Astrocyte (in vitro differentiated cells and primary cell): ENCODE results near the gene SSX2IP. TPM values are rescaled to one million over a fixed set of nuclear protein-coding genes. Genes with fewer than 3 reads are reported as not detected.
"Not testable (repeated sequence)": the region's sequence is repeated elsewhere in the genome, so short reads cannot be mapped to it uniquely, and the experiment has no call there.

Source experiments
- DNase-seq: peaks from one replicate; pipeline ENCODE4 v3.0.0-alpha.2; 2010; ENCODE audit warnings: low read depth
- FAIRE-seq: peaks from 2 replicates; lab custom pipeline; 2011; peaks lifted over from hg19 to GRCh38; lab: Jason Lieb, UNC
- H2AFZ ChIP-seq: 2 replicates; pipeline ENCODE4 v1.6.0; 2012; ENCODE audit warnings: low read depth, low read length, inconsistent platforms
- H3K27ac ChIP-seq: 2 replicates; pipeline ENCODE4 v1.5.1; 2011; ENCODE audit warnings: low read depth, low read length, inconsistent platforms
- H3K27me3 ChIP-seq: 2 replicates; pipeline ENCODE4 v1.6.0; 2011; ENCODE audit warnings: low read length, inconsistent platforms; ENCODE audit not compliant: insufficient read depth
- H3K36me3 ChIP-seq: 2 replicates; pipeline ENCODE4 v1.5.1; 2011; ENCODE audit warnings: low read length, inconsistent platforms; ENCODE audit not compliant: insufficient read depth
- H3K4me1 ChIP-seq: 2 replicates; pipeline ENCODE4 v1.5.1; 2011; ENCODE audit warnings: low read length, inconsistent platforms; ENCODE audit not compliant: insufficient read depth
- H3K4me2 ChIP-seq: 2 replicates; pipeline ENCODE4 v1.6.0; 2012; ENCODE audit warnings: low read length, inconsistent platforms
- H3K4me3 ChIP-seq: 2 replicates; pipeline ENCODE4 v1.5.1; 2011; ENCODE audit warnings: low read depth, mild to moderate bottlenecking, low read length, inconsistent platforms; ENCODE audit not compliant: insufficient read depth
- H3K79me2 ChIP-seq: 2 replicates; pipeline ENCODE4 v1.6.0; 2012; ENCODE audit warnings: mild to moderate bottlenecking, low read length, inconsistent platforms; ENCODE audit not compliant: insufficient read depth
- H3K9ac ChIP-seq: 2 replicates; pipeline ENCODE4 v1.6.0; 2012; ENCODE audit warnings: mild to moderate bottlenecking, low read length, inconsistent platforms
- H3K9me3 ChIP-seq: 2 replicates; pipeline ENCODE4 v1.5.1; 2012; ENCODE audit warnings: low read depth, mild to moderate bottlenecking, low read length, inconsistent platforms; ENCODE audit not compliant: insufficient read depth
- H4K20me1 ChIP-seq: 2 replicates; pipeline ENCODE4 v1.6.0; 2012; ENCODE audit warnings: low read length, inconsistent platforms; ENCODE audit not compliant: insufficient read depth
- H3K27ac Mint-ChIP-seq: one replicate; pipeline ENCODE4 v1.8.0; 2021; ENCODE audit warnings: mild to moderate bottlenecking, mixed read lengths; ENCODE audit not compliant: unreplicated experiment
- H3K27me3 Mint-ChIP-seq: one replicate; pipeline ENCODE4 v1.8.0; 2021; ENCODE audit warnings: low read depth, mixed read lengths; ENCODE audit not compliant: unreplicated experiment
- H3K36me3 Mint-ChIP-seq: one replicate; pipeline ENCODE4 v1.8.0; 2021; ENCODE audit warnings: low read depth, mixed read lengths; ENCODE audit not compliant: unreplicated experiment
- H3K4me1 Mint-ChIP-seq: one replicate; pipeline ENCODE4 v1.8.0; 2021; ENCODE audit warnings: low read depth, mixed read lengths; ENCODE audit not compliant: unreplicated experiment
- H3K4me3 Mint-ChIP-seq: one replicate; pipeline ENCODE4 v1.8.0; 2021; ENCODE audit warnings: mild to moderate bottlenecking, moderate library complexity, mixed read lengths; ENCODE audit not compliant: unreplicated experiment
- H3K9me3 Mint-ChIP-seq: one replicate; pipeline ENCODE4 v1.8.0; 2021; ENCODE audit warnings: mild to moderate bottlenecking, mixed read lengths; ENCODE audit not compliant: unreplicated experiment
- CTCF ChIP-seq: IDR thresholded peaks from 2 replicates; pipeline ENCODE4 v1.5.1; 2011; ENCODE audit warnings: low read depth, mild to moderate bottlenecking, inconsistent platforms, low read length, moderate library complexity; ENCODE audit not compliant: insufficient read depth
- EZH2 ChIP-seq: IDR thresholded peaks from 2 replicates; pipeline ENCODE4 v1.6.1; 2012; ENCODE audit warnings: mild to moderate bottlenecking, low read length, inconsistent platforms; ENCODE audit not compliant: insufficient read depth
- total RNA-seq: library from RNA; stranded (reverse); gene quantifications from 2 replicates; pipeline ENCODE4 v1.2.1, GENCODE V29; 2021

The SSX2IP gene
- total RNA-seq, 1 donor from 2014 or later = 13.4 TPM

GRCh38 chr1:84644472-84644871, 45.8 kb downstream of the SSX2IP start:
- Histone ChIP-seq H3K27me3 (no peaks in the 10 kb centered on the region), H3K36me3 (peaks cover 2% of the 10 kb centered on the region), H2AFZ (no peak overlapping the region), H3K4me3 (no peak overlapping the region), H3K79me2 (no peaks in the 10 kb centered on the region), H4K20me1 (no peaks in the 10 kb centered on the region), H3K4me2 (no peak overlapping the region), H3K9ac (no peak overlapping the region), H3K9me3 (no peaks in the 10 kb centered on the region), H3K27ac (no peak overlapping the region), H3K4me1 (no peaks in the 10 kb centered on the region)
- Mint-ChIP-seq H3K9me3 (no peaks in the 10 kb centered on the region), H3K4me1 (no peaks in the 10 kb centered on the region), H3K4me3 (no peak overlapping the region), H3K36me3 (no peaks in the 10 kb centered on the region), H3K27ac (no peak overlapping the region), H3K27me3 (no peaks in the 10 kb centered on the region)
- no peak for DNase-seq
- FAIRE-seq = no peak
- TF ChIP-seq EZH2 (no peak), CTCF (peak; percentile 5)

- TF ChIP-seq EZH2 (no peak), CTCF (no peak)
- H4K20me1 ChIP-seq = no peaks in the 10 kb centered on the region
- no peak overlapping the region for H3K4me3 Mint-ChIP-seq
- H3K36me3 Mint-ChIP-seq = no peaks in the 10 kb centered on the region
- H3K4me3 ChIP-seq = no peak overlapping the region
- H3K79me2 ChIP-seq = no peaks in the 10 kb centered on the region
- H3K27ac ChIP-seq = no peak overlapping the region
- H3K9ac ChIP-seq = no peak overlapping the region
- FAIRE-seq = no peak
- H3K27me3 ChIP-seq = no peaks in the 10 kb centered on the region
- H3K9me3 ChIP-seq = no peaks in the 10 kb centered on the region
- no peak overlapping the region for H3K4me2 ChIP-seq
- H3K4me1 Mint-ChIP-seq = no peaks in the 10 kb centered on the region
- no peaks in the 10 kb centered on the region for H3K27me3 Mint-ChIP-seq
- H3K4me1 ChIP-seq = no peaks in the 10 kb centered on the region
- peaks cover 2% of the 10 kb centered on the region for H3K36me3 ChIP-seq
- DNase-seq = no peak
- no peaks in the 10 kb centered on the region for H3K9me3 Mint-ChIP-seq
- no peak overlapping the region for H3K27ac Mint-ChIP-seq
- no peak overlapping the region for H2AFZ ChIP-seq
These were observed 47.1 kb downstream of the SSX2IP start for GRCh38 chr1:84643183-84643582.

- Mint-ChIP-seq H3K4me3 (no peak overlapping the region), H3K36me3 (no peaks in the 10 kb centered on the region), H3K27me3 (no peaks in the 10 kb centered on the region), H3K9me3 (no peaks in the 10 kb centered on the region), H3K27ac (no peak overlapping the region), H3K4me1 (no peaks in the 10 kb centered on the region)
- no peak for TF ChIP-seq CTCF
- TF ChIP-seq EZH2 = no peak
- H3K9ac ChIP-seq = no peak overlapping the region
- FAIRE-seq = no peak
- no peaks in the 10 kb centered on the region for H3K79me2 ChIP-seq
- H4K20me1 ChIP-seq = no peaks in the 10 kb centered on the region
- H3K9me3 ChIP-seq = no peaks in the 10 kb centered on the region
- no peak overlapping the region for H3K4me2 ChIP-seq
- H3K36me3 ChIP-seq = peaks cover 2% of the 10 kb centered on the region
- H2AFZ ChIP-seq = no peak overlapping the region
- DNase-seq = no peak
- H3K4me3 ChIP-seq = no peak overlapping the region
- H3K27ac ChIP-seq = no peak overlapping the region
- no peaks in the 10 kb centered on the region for H3K27me3 ChIP-seq
- H3K4me1 ChIP-seq = no peaks in the 10 kb centered on the region
These were observed 47.5 kb downstream of the SSX2IP start for GRCh38 chr1:84642774-84643173.

DNA sequence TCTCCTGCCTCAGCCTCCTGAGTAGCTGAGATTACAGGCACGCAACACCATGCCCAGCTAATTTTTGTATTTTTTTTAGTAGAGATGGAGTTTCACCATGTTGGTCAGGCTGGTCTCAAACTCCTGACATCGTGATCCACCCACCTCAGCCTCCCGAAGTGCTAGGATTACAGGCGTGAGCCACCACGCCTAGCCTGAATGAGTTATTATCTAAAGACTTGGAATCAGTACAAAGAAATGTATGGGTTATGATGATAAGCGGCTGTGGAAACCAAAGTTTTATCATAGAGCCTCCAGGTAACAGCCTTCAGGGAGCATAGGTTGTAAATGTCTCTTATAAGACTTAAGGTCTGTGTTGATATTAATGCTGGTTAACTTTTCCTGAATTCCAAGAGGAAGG, 50.5 kb downstream of the SSX2IP start:
- not testable (repeated sequence) for H3K27ac Mint-ChIP-seq, H3K4me1 ChIP-seq, H3K4me3 ChIP-seq, H3K9me3 ChIP-seq, H3K36me3 ChIP-seq, H3K9me3 Mint-ChIP-seq, H3K4me1 Mint-ChIP-seq, H3K9ac ChIP-seq, DNase-seq, H3K27ac ChIP-seq, H3K27me3 ChIP-seq, FAIRE-seq, H3K27me3 Mint-ChIP-seq, H3K4me2 ChIP-seq, H2AFZ ChIP-seq, H3K4me3 Mint-ChIP-seq, H3K36me3 Mint-ChIP-seq, H3K79me2 ChIP-seq, H4K20me1 ChIP-seq
